ENCODE measurements around the gene GALK1. TPM values are rescaled to one million over a fixed set of nuclear protein-coding genes. Genes with fewer than 3 reads are reported as not detected.

GALK1 gene
- total and polyA plus RNA-seq, 2 of the 13 experiments (the other 11 are each of a cell fraction or from before 2014, with no cell fraction given), result 59.9 to 93.6 TPM

DNA sequence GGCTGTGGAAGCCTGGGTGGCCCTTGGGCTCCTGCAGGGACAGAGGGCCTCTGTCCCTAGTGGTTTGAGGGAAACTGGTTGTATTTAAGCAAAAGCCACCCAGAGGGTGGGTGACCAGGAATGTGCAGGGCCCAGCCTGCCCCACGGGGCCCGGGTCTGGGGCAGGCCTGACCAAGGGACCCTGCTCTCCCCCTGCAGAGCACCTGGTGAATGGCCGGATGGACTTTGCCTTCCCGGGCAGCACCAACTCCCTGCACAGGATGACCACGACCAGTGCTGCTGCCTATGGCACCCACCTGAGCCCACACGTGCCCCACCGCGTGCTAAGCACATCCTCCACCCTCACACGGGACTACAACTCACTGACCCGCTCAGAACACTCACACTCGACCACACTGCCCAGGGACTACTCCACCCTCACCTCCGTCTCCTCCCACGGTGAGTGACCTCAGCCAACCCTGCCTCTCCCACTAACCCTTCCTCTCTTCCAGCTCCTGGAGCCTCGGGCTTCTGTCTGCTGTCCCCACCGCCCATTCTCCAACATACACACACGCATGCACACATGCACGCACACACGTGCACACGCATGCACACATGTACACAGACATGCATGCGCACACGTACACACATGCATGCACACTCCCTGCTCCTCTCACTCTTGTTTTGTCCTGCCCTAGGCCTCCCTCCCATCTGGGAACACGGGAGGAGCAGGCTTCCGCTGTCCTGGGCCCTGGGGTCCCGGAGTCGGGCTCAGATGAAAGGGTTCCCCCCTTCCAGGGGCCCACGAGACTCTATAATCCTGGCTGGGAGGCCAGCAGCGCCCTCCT lies 10.4 kb downstream of the GALK1 start (continued):
- TF ChIP-seq ARID3A (IDR thresholded peaks at IDR 0.05; ENCODE audit: low read depth, low read length), result no peak
- peak; percentile 96 for TF ChIP-seq HIC2 (CRISPR knock-in tag; IDR thresholded peaks at IDR 0.05; ENCODE audit: low read depth)
- no peak for TF ChIP-seq ZNF839 (CRISPR knock-in tag; IDR thresholded peaks at IDR 0.05; ENCODE audit: borderline replicate concordance)
- TF ChIP-seq E2F2 (CRISPR knock-in tag; IDR thresholded peaks at IDR 0.05; ENCODE audit: borderline replicate concordance), result no peak
- no peak for TF ChIP-seq SMARCE1 (IDR thresholded peaks at IDR 0.05; ENCODE audit: borderline replicate concordance)
- no peak for TF ChIP-seq SOX6 (IDR thresholded peaks at IDR 0.05)
- peak; percentile 39; the same call in 1 of the 2 replicates for TF ChIP-seq SOX6 (CRISPR knock-in tag; IDR thresholded peaks at IDR 0.05)
- peak; percentile 74 for TF ChIP-seq PAXIP1 (CRISPR knock-in tag; conservative IDR thresholded peaks at IDR 0.05)
- no peak for TF ChIP-seq HOXD1 (CRISPR knock-in tag; IDR thresholded peaks at IDR 0.05)
- no peak for TF ChIP-seq PCBP2 (optimal IDR thresholded peaks at IDR 0.05; ENCODE audit: low read depth, low read length, poor library complexity, severe bottlenecking)
- TF ChIP-seq FOXA1 (IDR thresholded peaks at IDR 0.05), result no peak
- peak; percentile 5; the same call in 1 of the 2 replicates for TF ChIP-seq FOXA1 (CRISPR knock-in tag; IDR thresholded peaks at IDR 0.05)
- peak; percentile 36; the same call in 1 of the 2 replicates for TF ChIP-seq GABPB1 (CRISPR knock-in tag; IDR thresholded peaks at IDR 0.05)
- peak; percentile 90; the same call in 1 of the 2 replicates for TF ChIP-seq ZFP37 (CRISPR knock-in tag; IDR thresholded peaks at IDR 0.05; ENCODE audit: borderline replicate concordance)
- 0 out of 2 replicates have a peak, but pooled peaks have one; percentile 32 for TF ChIP-seq SIN3A (IDR thresholded peaks at IDR 0.05; ENCODE audit: borderline replicate concordance, low read depth, low read length)
- TF ChIP-seq AGO2 (optimal IDR thresholded peaks at IDR 0.05; ENCODE audit: low read depth, low read length), result peak; percentile 79
- no peak for TF ChIP-seq RARG (CRISPR knock-in tag; IDR thresholded peaks at IDR 0.05; ENCODE audit: low read depth)
- TF ChIP-seq MAFG (CRISPR knock-in tag; IDR thresholded peaks at IDR 0.05), result no peak
- TF ChIP-seq ZNF326 (CRISPR knock-in tag; IDR thresholded peaks at IDR 0.05; ENCODE audit: borderline replicate concordance), result no peak; the same call in 1 of the 2 replicates
- peak; percentile 95 for TF ChIP-seq KDM5B (CRISPR knock-in tag; IDR thresholded peaks at IDR 0.05; ENCODE audit: borderline replicate concordance)
- TF ChIP-seq HDAC2 (CRISPR knock-in tag; IDR thresholded peaks at IDR 0.05), result peak; percentile 73

Data from HepG2 (cell line).